MM.1S (cell line): ENCODE measurements around the gene PXYLP1.

ENCODE experiments used
- EZH2 ChIP-seq: fragments of 300-600 bp; sonication (generic); optimal IDR thresholded peaks from 2 replicates; pipeline ENCODE3; 2017; ENCODE audit warnings: low read depth, mild to moderate bottlenecking, antibody characterized with exemption, low read length, mixed read lengths
- EZH2phosphoT487 ChIP-seq: fragments of 300-600 bp; sonication (generic); IDR thresholded peaks from 2 replicates; pipeline ENCODE4 v1.6.1; 2018; ENCODE audit warnings: antibody characterized with exemption, low read length
- TF ChIP-seq, protein P1 (sequence below): fragments of 300-600 bp; sonication (generic); IDR thresholded peaks from 2 replicates; pipeline ENCODE4 v1.5.1; 2016; ENCODE audit warnings: antibody characterized with exemption, low read length, mixed read lengths

- TF ChIP-seq EZH2 (no peak), EZH2phosphoT487 (no peak)
- TF ChIP-seq, protein P1, sequence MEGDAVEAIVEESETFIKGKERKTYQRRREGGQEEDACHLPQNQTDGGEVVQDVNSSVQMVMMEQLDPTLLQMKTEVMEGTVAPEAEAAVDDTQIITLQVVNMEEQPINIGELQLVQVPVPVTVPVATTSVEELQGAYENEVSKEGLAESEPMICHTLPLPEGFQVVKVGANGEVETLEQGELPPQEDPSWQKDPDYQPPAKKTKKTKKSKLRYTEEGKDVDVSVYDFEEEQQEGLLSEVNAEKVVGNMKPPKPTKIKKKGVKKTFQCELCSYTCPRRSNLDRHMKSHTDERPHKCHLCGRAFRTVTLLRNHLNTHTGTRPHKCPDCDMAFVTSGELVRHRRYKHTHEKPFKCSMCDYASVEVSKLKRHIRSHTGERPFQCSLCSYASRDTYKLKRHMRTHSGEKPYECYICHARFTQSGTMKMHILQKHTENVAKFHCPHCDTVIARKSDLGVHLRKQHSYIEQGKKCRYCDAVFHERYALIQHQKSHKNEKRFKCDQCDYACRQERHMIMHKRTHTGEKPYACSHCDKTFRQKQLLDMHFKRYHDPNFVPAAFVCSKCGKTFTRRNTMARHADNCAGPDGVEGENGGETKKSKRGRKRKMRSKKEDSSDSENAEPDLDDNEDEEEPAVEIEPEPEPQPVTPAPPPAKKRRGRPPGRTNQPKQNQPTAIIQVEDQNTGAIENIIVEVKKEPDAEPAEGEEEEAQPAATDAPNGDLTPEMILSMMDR: no peak
Observed at GRCh38 chr3:141268791-141269190, 37.2 kb downstream of the PXYLP1 start.
